ENCODE results near the gene NAA20.

NAA20 gene

DNA sequence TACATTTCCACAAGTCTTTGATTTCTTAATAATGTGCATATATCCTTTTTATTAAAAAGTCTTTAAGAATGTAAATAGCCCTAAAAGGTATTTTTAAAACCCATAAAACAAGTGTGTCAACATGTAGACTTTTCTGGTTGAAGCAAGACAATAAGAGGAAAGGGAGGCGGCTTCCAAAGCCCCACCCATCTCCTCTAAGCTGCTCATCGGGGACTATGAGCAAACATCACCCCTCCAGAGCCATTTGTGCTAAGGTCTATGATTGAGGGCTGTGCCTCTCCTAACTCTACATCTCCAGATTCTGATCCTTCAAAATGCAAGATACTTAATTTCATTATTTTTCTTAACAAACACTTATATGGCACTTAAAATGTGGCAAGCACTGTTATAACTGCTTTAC, 2.5 kb upstream of the NAA20 start:
- FAIRE-seq = no peak
- no peak for DNase-seq (ENCODE audit: insufficient read length, low spot score)

DNA sequence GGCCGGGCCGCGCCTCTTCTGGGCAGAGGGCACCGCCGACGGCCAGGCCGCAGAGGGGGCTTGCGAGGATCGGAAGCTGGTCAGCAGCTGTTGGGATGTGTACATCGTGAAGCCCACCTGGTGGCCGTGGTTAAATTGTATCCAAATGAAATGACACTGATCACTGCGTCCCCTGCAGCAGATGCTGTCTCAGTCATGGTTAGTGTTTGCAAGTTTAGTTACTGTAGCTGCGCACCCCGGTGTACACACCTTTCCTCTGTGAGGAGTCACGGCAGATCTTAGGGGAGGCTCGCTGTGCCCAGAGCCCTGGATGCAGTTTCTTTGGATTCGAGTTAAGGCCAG, 653 bp downstream of the NAA20 start:
- no peak for DNase-seq (ENCODE audit: insufficient read length, low spot score)

DNA sequence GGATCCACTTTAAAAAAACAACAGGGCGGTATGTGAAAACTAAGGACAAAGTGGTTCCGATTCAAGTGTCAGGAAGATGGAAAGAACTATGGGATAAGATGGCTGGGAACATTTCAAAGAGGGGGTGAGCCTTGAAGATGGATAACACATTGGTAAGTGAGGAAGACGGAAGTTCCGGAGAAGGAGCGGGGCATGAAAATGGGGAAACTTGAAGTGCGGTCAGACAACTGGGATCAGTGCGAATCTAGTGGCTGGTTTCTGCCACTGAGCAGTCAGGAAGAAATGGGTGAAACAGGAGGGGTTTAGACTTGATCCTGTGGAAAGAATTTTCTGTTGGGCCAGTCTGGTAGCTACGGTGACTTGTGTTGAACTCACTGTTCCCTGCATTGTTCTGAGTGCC, 1.2 kb downstream of the NAA20 start:
- FAIRE-seq (no peak), DNase-seq (ENCODE audit: insufficient read length, low spot score) (no peak)

More for the DNA sequence above, 653 bp downstream of the NAA20 start:
- no peak for FAIRE-seq

DNA sequence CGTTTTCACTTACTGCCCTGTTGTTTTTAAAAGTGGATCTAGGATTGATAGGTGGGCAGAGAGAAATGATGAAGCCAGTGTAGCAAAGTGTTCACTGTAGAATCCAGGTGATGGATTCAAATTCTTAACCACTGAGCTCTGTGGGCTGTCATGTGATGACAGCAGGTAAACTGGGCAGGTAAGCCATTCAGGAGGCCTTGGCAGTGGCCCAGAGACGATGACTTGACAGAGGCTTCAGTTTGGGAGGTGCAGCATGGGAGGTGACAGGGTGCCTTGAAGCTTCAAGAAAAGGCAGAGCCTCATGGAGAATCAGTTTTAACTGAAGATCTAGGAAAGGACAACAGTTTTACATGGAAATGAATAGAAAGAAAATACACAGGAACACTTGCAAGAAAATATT, 2.0 kb downstream of the NAA20 start:
- DNase-seq (ENCODE audit: insufficient read length, low spot score) = no peak
- FAIRE-seq = no peak

DNA sequence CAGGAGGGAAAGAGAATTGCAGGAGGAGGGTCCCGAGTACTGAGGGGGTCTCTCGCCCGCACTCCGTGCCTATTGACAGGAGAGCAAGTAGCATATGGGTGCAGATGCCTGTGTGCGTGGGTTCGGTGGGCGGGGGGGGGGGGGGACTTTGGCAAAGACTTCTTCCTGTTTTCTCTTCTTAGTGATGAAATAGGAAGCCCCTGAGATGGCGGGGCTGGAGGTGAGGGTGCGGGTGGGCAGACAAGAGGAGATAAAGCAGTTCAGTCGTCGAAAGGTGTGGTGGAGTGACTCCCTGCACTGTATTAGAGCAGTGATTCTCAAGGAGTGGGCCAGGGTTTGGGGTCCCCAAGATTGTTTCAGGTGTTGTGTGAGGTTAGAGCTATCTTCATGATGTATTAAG, 3.7 kb downstream of the NAA20 start:
- FAIRE-seq (no peak), DNase-seq (ENCODE audit: insufficient read length, low spot score) (no peak)

DNA sequence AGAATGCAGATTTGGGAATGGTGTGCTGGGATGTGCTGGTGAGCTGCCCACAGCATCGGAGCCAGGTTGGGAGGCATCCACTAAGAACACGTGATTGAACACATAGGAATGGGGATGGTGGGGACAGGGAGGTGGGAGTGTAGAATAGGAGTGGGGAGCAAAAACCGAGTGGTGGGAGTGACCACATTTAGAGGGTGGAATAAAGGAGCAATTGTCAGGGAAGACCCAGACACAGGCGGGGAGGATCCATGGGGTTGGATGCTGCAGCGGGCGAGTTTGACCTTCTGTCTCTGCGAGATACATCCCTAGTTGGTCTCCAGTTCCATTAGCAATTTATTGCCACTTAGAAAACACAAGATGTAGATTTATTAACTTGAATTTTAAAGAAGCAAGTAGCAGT, 4.7 kb downstream of the NAA20 start:
- FAIRE-seq (no peak), DNase-seq (ENCODE audit: insufficient read length, low spot score) (no peak)

DNA sequence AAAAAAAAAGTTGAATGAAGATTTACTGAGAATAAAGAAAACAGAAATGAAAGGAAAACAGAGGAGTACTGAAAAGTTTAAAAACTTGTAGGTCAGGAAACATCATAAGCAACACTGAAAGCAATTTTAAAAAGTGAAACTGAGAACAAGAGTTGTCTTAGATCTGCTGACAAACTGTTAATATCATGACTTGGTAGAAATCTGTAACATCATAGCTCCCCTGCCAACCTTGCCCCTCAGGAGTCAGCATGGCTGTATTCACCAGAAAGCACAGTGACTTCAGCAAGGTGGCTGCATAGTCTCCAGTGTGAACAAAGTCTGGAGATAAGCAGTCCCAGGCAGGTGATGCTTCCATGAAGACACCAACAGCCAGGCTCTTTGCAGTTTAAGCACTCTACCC, 5.3 kb downstream of the NAA20 start:
- peak; percentile 28 for FAIRE-seq
- peak; percentile 17 for DNase-seq (ENCODE audit: insufficient read length, low spot score)

DNA sequence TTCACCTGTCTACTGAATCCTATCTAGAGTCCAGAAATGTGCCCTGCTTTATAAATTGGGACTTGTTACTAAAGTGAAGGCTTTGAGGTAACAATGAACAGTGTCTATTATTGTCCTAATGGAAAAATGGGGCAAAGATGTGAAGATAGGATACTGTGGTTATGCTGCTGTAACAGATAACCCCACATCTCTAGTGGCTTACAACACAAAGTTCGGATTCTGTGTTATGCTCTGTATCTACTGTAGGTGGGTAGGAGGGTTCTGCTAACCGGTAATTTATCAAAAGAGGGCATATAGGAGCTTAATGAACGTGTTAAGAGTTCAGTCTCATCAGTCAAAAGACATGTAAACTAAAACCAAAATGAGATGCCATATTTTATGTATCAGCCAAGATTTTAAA, 6.2 kb downstream of the NAA20 start:
- no peak for DNase-seq (ENCODE audit: insufficient read length, low spot score)
- no peak for FAIRE-seq

DNA sequence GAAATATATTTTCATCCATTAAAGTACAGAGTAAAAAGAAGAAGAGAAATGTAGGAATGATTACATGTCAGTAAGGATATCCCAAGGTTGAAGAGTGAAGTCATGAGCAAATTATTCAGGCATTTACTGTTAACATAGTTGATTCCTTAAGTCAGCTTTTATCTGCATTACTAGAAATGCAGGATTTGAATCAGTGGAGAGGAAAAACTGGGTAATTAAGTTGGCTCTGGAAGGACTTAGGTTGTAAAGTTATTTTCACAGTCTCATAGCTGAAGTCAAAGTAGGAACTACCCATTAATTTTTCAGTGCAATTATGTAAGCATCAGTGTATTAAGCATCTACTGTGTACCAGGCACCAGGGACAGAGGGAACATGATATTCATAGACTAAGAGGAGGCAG, 7.8 kb downstream of the NAA20 start:
- no peak for DNase-seq (ENCODE audit: insufficient read length, low spot score)

DNA sequence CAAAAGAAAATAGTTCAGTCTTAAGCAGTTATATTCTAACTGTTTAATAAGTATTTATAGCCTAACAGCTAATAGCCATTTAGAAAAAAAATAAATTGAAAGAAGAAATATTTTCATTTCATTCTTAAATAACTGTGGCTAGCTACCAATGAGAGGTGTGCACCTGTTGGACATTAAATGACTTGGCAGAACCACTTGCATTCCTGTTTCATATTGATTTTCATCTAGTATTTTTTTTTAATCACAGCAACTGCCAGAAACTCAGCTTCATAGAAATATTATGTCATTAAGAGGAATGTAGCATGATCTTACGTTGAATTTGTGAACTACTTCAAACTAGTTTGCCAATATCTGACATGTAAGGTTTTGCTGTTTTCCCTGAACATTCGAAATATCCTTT, 10.1 kb downstream of the NAA20 start:
- DNase-seq (ENCODE audit: insufficient read length, low spot score) (no peak), FAIRE-seq (no peak)

More for the DNA sequence above, 7.8 kb downstream of the NAA20 start:
- FAIRE-seq = no peak

DNA sequence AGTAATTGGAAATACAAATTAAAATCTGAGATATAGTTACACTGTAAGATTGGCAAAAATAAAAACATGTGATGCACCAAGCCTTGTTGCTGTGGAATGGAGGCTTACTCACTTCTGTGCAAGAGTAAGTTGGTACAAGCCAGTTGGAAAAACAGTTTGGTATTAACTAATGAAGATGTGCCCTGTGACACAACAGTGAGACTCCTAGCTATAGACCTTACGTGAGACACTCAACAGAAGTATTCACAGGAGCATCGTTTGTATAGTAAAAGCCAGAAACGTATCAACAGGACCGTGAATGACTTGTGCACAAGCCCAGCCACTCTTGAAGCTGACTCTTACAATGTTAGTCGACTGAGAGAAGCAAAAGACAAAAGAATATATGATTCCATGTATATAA, 14.6 kb downstream of the NAA20 start:
- FAIRE-seq = no peak
- no peak for DNase-seq (ENCODE audit: insufficient read length, low spot score)

DNA sequence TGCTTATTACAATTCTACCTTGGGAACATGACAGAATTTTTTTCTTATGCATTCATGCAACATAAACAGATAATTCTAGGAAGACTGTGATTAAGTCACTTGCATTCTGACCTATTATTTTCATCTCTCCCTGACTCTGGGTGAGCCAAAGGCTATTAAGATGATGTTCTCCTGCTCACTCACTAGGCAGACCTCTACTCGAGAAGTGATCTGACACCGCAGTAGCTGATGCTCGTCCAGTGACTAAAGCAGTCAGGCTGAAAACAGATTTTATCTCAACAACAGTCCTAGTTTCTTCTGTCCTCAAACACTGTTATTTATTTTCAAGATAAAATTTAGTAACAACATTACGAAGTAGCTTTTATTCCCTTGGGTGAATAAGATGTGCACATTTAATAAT, 17.3 kb downstream of the NAA20 start:
- DNase-seq (ENCODE audit: insufficient read length, low spot score) (no peak), FAIRE-seq (no peak)

DNA sequence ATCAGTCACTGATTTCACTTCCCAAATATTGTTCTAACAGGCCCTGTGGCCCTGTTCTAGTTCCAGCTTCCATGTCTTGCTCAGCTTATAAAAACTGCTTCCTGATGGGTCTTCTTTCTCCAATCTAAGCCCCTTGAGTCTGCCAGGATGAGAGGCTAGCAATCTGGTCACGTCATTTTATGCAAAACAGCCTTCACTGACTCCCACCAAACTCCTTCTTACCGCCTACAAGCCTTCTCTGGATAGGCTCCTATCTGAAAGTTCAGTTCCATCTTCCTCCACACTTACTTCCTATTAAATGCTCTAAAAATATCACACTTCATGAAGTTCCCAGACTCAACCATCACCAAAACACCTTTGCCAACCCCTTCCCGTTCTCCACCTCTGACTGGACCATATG, 19.6 kb downstream of the NAA20 start:
- FAIRE-seq = no peak

DNA sequence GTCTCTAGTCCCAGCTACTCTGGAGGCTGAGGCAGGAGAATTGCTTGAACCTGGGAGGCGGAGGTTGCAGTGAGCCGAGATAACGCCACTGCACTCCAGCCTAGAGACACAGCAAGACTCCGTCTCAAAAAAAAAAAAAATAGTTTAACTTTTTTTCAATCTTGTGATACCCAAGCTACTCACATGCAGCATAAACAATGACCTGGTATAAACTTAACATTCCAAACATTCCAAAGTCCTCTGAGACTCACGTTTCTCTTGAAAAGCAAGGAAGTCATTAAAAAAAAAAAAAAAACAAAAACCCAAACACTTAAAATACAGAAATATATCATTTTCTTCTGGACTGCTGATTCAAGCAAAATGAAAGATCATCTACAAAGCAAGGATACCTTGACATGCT, 20.8 kb downstream of the NAA20 start:
- no peak for FAIRE-seq
- DNase-seq (ENCODE audit: insufficient read length, low spot score) = no peak

More for the DNA sequence above, 19.6 kb downstream of the NAA20 start:
- DNase-seq (ENCODE audit: insufficient read length, low spot score) = no peak

DNA sequence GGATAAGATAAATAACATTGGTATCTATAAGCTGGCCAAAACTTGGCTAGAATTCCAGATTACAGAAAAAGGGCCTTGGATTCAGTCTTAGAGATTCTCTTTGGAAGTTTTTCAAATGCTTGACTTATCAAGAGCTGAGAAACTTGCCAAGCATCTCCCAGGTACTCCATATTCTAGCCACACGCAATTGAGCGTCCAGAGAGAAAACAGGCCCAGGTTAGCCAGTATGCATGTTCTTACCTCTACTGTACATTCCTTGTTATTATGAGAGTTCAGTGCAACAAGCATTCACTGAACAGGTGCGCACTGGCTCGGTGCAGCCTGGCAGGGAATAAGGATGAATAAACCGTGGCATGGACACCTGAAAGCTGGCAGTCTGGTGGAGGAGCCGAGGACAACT, 21.4 kb downstream of the NAA20 start:
- FAIRE-seq (no peak), DNase-seq (ENCODE audit: insufficient read length, low spot score) (no peak)

DNA sequence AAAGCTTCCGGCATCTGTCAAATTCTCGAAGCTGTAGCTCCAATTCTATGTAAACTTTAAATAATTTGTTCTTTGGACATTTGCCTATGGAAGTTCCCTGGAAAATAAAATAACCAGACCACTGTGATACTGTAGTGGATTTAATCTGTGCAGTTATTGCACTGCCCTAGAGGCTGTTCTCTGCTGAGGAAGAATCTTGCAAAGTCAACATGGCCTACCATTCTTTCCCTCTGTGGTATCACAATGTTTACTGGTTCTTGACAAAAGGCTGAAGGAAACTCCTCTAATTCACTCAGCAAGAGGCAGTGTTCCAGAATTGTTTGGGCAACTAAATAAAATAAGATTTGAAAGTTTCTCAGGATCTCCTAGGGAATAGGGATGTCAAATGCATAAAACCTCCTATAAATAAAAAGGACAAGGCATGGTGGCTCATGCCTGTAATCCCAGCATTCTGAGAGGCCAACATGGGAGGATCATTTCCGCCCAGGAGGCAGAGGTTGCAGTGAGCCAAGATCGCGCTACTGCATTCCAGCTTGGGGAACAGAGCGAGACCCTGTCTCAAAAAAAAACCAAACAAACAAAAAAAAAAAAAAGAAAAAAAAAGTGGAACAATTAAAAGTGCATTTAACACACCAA, 22.7 kb downstream of the NAA20 start:
- FAIRE-seq (no peak), DNase-seq (ENCODE audit: insufficient read length, low spot score) (no peak)

DNA sequence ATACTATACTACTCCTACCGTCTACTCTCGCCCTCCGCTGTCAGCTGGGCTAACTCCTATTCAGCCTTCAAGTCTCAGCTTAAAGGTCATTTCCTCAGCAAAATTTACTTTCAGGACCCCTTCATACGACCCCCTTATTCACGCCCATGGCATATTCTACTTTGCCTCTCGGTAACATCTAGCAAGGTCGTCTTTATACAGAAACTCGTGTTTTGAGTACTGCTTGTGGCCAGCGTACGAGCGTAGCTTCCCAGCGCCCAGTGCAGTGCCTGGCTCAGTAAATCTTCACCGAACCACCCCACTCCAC, 34.6 kb downstream of the NAA20 start:
- FAIRE-seq (no peak), DNase-seq (ENCODE audit: insufficient read length, low spot score) (no peak)

DNA sequence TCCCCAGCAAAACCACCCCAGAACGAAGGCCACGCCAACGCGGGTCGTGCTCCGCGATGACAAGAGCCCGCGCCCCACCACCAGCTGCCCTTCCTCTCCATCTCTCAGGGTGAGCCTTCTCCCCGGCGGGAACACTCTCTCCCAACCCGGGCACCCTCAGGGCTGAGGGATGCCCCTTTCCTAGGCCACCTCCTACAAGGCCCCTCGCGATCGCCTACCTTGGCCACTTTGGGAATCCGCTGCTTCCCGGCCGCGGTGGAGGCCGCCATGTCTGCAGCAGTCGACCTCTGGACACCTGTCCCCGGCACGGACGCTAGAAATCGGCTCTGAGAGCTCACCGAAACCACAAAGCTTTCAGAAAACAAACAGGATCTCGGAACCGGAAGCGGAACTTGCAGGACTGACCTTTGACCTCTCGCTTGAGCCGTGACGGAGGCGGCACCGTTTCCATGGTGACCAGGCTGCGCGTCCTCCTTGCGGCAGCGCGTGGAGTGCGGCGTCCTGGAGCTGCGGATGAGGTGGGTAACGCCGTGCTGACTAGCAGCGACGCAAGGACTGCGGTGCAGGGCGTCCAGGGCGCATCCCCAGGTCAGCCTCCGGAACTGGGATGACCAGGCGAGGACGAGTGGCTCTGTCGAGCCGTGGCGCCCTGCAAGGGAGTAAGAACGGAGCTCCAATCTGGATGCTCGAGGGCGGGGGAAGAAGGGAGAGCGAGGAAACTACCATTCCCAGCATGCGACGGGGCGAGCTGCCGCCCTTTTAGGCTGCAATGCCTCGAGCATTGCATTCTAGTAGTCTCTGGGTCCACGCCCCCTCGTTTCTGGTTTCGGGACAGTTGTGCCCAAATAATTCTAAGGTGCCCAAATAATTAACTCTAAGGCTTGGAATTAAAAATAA, 35.2 kb downstream of the NAA20 start, which contains the start of the genes CFAP61 and CRNKL1:
Gene CFAP61 (plus strand): TSS at position 459 of the 897 bp plus-strand sequence. CDS start 4,122 bp downstream, outside the sequence.
Gene CRNKL1 (minus strand): TSS at position 393 of the 897 bp plus-strand sequence. CDS start 124 bp downstream, at position 269.
- FAIRE-seq = peak; percentile 100
- DNase-seq (ENCODE audit: insufficient read length, low spot score) = peak; percentile 75

DNA sequence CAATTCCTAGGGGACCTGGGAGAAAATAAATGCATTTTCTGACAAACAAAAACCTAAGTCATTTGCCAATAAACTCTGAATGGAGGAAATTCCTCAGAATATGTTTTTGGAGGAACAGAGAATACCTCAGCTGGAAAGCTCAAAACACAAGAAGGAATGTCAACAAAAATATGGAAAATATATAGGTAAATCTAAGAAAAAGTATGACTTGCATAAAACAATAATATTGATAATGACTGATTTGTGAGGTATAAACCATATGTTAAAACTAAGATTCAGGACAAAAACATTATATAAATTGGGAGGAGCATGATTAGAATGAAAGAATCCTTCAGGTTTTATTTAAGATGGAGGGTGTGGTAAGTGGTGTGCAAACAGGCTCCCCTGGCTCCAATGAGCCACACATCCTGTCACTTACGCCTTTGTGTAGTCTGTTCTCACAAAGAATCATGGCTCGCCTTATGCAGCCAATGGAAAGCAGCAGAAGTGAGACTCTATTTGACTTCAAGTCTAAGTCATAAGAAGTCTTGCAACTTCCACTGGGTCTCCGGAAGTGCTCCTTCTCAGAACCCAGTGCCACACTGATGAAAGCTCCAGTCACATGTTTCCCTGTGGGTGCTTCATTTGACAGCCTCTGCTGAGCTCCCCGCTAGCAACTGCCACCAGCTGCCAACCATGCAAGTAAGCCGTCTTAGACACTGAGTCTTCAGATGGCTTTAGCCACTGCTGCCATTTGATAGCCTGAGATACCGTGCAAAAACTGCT, 43.3 kb downstream of the NAA20 start:
- no peak for FAIRE-seq

DNA sequence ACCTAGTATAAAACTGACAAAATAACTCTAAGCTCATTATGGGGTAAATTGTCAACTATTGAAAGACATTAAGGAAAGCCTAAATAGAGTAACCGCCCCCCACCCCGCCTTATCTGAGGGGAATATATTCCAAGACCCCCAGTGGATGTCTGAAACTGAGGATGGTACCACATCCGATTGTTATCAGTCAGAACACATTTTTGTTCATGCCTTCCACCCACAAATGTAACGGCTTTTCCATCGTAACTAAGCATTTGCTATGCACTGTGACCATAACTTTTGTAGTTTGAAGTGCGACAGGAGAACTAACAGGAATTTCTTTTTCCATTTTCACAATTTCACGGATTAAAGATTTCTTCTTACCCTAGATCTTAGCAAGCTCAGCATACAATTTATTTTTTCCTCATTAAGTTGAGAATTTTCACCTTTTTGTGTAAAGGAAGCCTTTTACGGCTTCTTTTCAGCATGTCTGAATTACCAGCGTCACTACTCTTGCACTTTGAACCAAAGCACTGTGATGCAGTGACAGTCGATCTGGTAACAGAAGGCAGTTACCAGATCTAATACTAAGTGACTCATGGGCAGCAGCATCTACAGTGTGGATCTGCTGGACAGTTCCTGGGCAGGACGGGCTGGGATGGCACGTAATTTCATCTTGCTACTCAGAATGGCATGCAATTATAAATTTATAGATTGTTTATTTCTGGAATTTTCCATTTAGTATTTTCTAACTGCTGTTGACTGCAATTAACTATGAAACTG, 47.0 kb downstream of the NAA20 start:
- no peak for FAIRE-seq
- DNase-seq (ENCODE audit: insufficient read length, low spot score) = no peak

More for the DNA sequence above, 43.3 kb downstream of the NAA20 start:
- DNase-seq (ENCODE audit: insufficient read length, low spot score) = no peak

DNA sequence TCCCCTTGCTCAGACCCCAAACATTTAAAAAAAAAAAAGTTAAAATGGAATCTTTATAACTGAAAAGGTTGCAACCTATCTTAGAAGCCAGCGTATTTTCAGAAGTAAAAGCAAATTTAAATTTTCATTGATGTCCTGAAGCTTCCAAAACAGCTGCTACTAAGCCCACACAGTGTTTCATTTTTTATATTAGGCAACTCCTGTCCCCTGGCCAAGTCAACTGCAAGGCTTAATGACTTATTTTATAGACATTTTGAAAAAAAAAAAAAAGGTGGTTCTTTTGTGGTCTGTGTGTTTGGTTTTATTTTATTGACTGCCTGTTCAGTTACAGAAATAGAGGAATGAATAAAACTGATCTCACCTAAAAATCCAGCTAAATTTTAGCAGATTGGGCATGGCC, 48.2 kb downstream of the NAA20 start:
- FAIRE-seq (no peak), DNase-seq (ENCODE audit: insufficient read length, low spot score) (no peak)

Data from GM19239 (cell line).